ENCODE results near the gene LRRC14B.
"Not testable (repeated sequence)": the region's sequence is repeated elsewhere in the genome, so short reads cannot be mapped to it uniquely, and the experiment has no call there.

LRRC14B gene

GRCh38 chr5:192691-192969, 1.3 kb downstream of the LRRC14B start:
- DNase-seq (ENCODE audit: low spot score), result no peak

DNA sequence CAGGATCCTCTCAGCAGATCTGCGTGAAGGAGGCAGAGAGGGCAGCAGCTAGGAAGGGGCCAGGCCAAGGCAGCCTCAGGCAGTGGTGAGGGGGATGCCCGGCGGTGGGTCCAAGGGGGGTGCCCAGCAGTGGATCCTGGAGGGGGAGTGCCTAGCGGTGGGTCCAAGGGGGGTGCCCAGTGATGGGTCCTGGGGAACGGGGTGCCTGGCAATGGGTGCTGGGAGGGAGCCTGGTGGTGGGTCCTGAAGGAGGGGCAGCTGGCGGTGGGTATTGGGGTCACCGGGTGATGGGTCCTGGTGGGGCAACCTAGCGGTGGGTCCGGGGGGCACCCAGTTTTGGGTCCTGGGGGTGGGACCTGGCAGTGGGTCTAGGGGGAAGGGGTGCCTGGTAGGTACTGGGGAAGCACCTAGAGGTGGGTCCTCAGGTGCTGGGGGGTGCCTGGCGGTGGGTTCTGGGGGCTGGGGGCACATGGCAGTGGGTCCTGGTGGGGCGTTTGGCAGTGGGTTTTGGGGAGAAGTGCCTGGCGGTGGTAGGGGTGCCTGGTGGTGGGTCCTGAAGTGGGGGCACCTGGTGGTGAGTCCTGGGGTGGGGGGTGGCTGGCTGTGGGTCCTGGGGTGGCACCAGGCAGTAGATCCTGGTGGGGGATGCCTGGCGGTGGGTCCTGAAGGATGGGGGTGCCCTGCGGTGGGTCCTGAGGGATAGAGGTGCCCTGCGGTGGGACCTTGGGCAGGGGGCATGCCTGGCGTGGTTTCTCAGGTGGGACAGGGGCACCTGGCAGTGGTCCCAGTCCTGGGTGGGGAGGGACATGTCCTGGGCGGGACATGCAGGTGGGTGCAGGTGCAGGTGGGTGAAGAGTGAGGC, 1.9 kb downstream of the LRRC14B start:
- DNase-seq (ENCODE audit: low spot score), result no peak

DNA sequence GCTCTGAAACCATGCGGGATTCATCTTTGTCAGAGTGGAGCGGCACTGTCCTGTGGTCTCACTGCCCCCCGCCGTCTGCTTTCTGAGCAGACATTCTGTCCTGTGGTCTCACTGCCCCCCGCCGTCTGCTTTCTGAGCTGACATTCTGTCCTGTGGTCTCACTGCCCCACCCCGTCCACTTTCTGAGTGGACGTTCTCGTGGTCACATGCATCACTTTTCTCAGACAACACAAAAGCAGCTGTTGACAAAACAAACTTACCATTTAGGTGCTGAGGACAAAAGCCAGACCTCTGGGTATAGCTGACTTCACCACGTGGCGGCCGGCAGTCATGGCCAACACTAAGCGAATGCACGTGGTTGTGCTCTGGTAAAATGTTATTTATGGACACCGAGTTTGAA, 2.8 kb downstream of the LRRC14B start:
- DNase-seq (ENCODE audit: low spot score), result no peak

GRCh38 chr5:194603-195209, 3.4 kb downstream of the LRRC14B start:
- DNase-seq (ENCODE audit: low spot score), result no peak

GRCh38 chr5:195401-196160, 4.3 kb downstream of the LRRC14B start:
- no peak for DNase-seq (ENCODE audit: low spot score)

GRCh38 chr5:196350-196749, 5.1 kb downstream of the LRRC14B start:
- no peak for DNase-seq (ENCODE audit: low spot score)

DNA sequence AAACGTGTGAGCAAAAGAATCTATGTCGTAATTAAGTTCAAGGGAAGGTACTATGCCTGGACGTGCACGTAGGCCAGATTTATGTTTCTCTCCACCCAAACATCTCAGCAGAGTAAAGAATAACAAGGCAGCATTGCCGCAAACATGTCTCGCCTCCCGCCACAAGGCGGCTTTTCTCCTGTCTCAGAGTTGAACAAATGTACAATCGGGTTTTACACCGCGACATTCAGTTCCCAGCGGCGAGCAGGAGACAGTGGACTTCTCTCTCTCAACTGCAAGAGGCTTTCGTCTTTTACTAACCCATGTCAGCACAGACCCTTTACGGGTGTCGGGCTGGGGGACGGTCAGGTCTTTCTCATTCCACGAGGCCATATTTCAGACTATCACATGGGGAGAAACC, 5.7 kb downstream of the LRRC14B start:
- not testable (repeated sequence) for DNase-seq (ENCODE audit: low spot score)

- DNase-seq (ENCODE audit: low spot score), result no peak
Measured at GRCh38 chr5:197892-198489, 6.7 kb downstream of the LRRC14B start.

- no peak for DNase-seq (ENCODE audit: low spot score)
Measured at GRCh38 chr5:198516-199196, 7.4 kb downstream of the LRRC14B start.

DNA sequence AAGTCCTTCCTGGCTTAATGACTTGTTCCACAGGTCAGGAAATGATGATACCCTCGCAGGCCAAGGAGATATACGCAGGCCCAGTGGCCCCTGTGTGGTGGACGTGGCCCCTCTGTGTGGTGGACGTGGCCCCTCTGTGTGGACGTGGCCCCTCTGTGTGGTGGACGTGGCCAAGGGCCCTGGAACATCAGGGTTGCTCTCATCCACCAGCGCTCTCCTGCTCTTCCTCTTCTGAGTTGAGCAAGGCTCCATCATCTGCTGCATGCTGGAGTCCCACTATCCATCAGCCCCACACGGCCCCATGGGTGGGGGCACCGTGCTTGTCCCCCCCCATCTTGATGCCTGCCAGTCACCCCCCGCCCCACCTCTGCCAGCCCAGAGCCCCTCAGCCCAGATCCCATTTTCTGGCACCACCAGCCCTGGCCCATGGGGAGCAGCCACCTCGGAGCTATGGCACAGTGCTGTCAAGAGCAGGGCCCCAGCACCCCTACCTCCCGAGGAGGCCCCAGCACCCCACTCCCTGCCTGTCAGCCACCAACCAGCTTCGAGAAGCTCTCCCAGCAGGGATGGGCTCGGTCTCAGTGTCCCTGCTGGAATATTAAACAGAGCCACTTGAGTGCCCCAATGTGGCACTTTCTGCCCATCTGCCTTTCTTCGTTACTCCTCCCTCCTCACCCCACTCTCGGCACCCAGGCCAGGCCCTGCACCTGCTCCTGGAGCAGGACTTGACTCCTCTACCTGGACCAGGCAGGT, 8.1 kb downstream of the LRRC14B start:
- no peak for DNase-seq (ENCODE audit: low spot score)

GRCh38 chr5:199950-200645, 8.8 kb downstream of the LRRC14B start:
- DNase-seq (ENCODE audit: low spot score), result no peak

- no peak for DNase-seq (ENCODE audit: low spot score)
Measured at GRCh38 chr5:200985-201384, 9.7 kb downstream of the LRRC14B start.

GRCh38 chr5:201672-202071, 10.4 kb downstream of the LRRC14B start:
- DNase-seq (ENCODE audit: low spot score), result no peak

GRCh38 chr5:203246-203930, 12.1 kb downstream of the LRRC14B start:
- DNase-seq (ENCODE audit: low spot score), result no peak

DNA sequence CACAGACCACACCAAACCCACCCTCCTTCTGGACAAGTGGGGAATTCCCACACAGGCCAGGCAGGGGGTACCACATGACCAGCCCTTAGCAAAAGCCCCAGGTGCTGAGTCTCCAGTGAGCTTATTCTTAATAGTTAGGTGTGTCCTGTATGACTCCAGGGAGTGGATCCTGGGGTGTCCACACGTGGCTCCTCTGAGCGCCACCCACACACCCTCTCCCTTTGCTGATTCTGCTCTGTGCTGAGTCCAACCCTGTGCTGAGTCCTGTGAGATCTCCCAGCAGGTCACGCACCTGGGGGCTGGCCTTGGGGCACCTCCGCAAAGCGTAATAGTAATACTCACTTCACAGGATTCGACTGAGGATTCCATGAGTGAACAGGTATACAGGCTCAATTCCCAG, 12.7 kb downstream of the LRRC14B start:
- no peak for DNase-seq (ENCODE audit: low spot score)

GRCh38 chr5:204462-204861, 13.2 kb downstream of the LRRC14B start:
- DNase-seq (ENCODE audit: low spot score), result no peak

- no peak for DNase-seq (ENCODE audit: low spot score)
Measured at GRCh38 chr5:204966-205670, 13.8 kb downstream of the LRRC14B start.

- DNase-seq (ENCODE audit: low spot score), result no peak
Measured at GRCh38 chr5:206406-206805, 15.1 kb downstream of the LRRC14B start.

DNA sequence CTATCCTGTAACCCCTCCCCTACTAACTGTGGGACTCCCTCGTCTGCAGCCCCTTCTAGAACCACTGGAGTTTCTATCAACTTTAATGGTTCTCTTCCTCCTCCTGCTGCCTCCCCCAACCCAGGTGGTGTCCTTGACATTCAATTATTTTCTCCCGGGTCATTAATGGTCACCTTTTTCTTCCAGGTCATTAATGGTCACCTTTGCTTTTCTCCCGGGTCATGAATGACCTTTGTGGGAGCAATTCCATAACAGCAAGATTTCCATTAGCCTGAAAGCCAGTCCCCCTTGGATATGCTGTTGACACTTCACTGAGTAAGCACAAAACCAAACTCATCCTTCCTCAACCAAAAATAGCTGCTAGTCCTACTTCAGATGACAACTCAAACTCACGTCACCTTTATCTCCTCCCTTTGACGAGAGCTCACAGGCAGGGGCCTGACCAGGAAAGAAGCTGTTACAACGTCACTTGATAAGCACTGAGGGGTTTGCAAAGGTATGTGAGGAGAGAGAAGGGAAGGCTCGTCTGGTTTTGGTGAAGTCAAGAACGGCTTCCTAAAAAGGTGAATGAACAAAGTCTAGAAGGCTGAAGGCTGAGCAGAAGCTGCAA, 15.7 kb downstream of the LRRC14B start:
- no peak for DNase-seq (ENCODE audit: low spot score)

Measured in hematopoietic multipotent progenitor cell treated with erythropoietin and hydrocortisone succinate and interleukin-3 and kit ligand, for 17 days (in vitro differentiated cells).